AG04450 (cell line): Measurements from ENCODE around the gene PHF19. TPM values are rescaled to one million over a fixed set of nuclear protein-coding genes. Genes with fewer than 3 reads are reported as not detected.

ENCODE experiments used
- CTCF ChIA-PET: fragments of 300-600, 350-600 bp; formaldehyde crosslinking; extraction: SDS; loops from one replicate; lab custom pipeline; 2022; ENCODE audit warnings: antibody characterized with exemption, inconsistent platforms; lab: Charles Lee
- POLR2A ChIA-PET: fragments of 350-600 bp; formaldehyde crosslinking; extraction: SDS; loops from one replicate; lab custom pipeline; 2021; ENCODE audit warnings: antibody characterized with exemption, inconsistent platforms; lab: Yijun Ruan, JAX
- DNase-seq: peaks from one replicate; pipeline ENCODE4 v3.0.0-alpha.2; 2011; ENCODE audit warnings: low read depth, low spot score
- H3K27ac ChIP-seq: one replicate; pipeline ENCODE4 v1.5.1; 2012; ENCODE audit warnings: low read depth, low read length, control low read depth
- H3K27me3 ChIP-seq: one replicate; pipeline ENCODE4 v1.6.0; 2012; ENCODE audit warnings: low read length; ENCODE audit not compliant: control insufficient read depth, insufficient read depth
- H3K4me3 ChIP-seq: 2 replicates; pipeline ENCODE4 v1.5.1; 2011; ENCODE audit warnings: mild to moderate bottlenecking, low read depth, low read length, control low read depth
- H3K9me3 ChIP-seq: 2 replicates; pipeline ENCODE4 v1.5.1; 2012; ENCODE audit warnings: low read length; ENCODE audit not compliant: control insufficient read depth, insufficient read depth
- CTCF ChIP-seq: IDR thresholded peaks from 2 replicates; pipeline ENCODE4 v1.5.1; 2011; ENCODE audit warnings: low read depth, low read length, control low read depth, inconsistent platforms
- polyA plus RNA-seq: library from polyadenylated mRNA; depleted of rRNA; stranded (reverse); fragments of >200 nt; gene quantifications from 2 replicates; pipeline ENCODE4 v1.2.3, GENCODE V29; 2011; rRNA removed

The PHF19 gene
- polyA plus RNA-seq, 1 experiment: 20.4 TPM

GRCh38 chr9:120807607-120808379 is 69.2 kb downstream of the PHF19 start:
- POLR2A ChIA-PET: no interaction called here
- DNase-seq: no peak
- Histone ChIP-seq H3K9me3 (peaks cover 17% of the 10 kb centered on the region), H3K27me3 (no peaks in the 10 kb centered on the region), H3K27ac (no peak overlapping the region), H3K4me3 (no peak overlapping the region)
- CTCF ChIA-PET: no interaction called here
- no peak for TF ChIP-seq CTCF

Other genes with a start within 250 kb of the PHF19 start
- 11.4 and 12.9 TPM in 2 replicates for gene MEGF9, start 162.7 kb downstream of the PHF19 start, polyA plus RNA-seq
- 57.7 and 69.0 TPM in 2 replicates for gene FBXW2, start 83.8 kb downstream of the PHF19 start, polyA plus RNA-seq
- 43.2 and 57.6 TPM in 2 replicates for gene PSMD5, start 34.3 kb downstream of the PHF19 start, polyA plus RNA-seq
- gene TRAF1, start 49.6 kb upstream of the PHF19 start, polyA plus RNA-seq: 3.7 and 4.0 TPM in 2 replicates
- 2.0 and 2.2 TPM in 2 replicates for gene C5, start 173.1 kb upstream of the PHF19 start, polyA plus RNA-seq
- 5.9 and 8.3 TPM in 2 replicates for gene CNTRL, start 197.8 kb upstream of the PHF19 start, polyA plus RNA-seq